DND-41 (cell line): Measurements from ENCODE around the gene NR6A1.

Experiments used
- ATAC-seq: fragments of 200-7000 bp; cut with Tn5 transposase; 3 replicates; pipeline ENCODE4 v1.9.1; 2021; ENCODE audit warnings: low read depth; ENCODE audit not compliant: insufficient read depth
- DNase-seq: peaks from one replicate; pipeline ENCODE4 v3.0.0-alpha.2; 2020
- H2AFZ ChIP-seq: 2 replicates; pipeline ENCODE4 v1.6.0; 2012; ENCODE audit warnings: low read depth, low read length
- H3K27ac ChIP-seq: 2 replicates; pipeline ENCODE4 v1.5.1; 2012; ENCODE audit warnings: low read length, inconsistent platforms
- H3K27me3 ChIP-seq: fragments of 200-600 bp; sonication (generic); 2 replicates; pipeline ENCODE4 v1.6.0; 2012; ENCODE audit warnings: low read length, mild to moderate bottlenecking, inconsistent platforms; ENCODE audit not compliant: insufficient read depth, poor library complexity
- H3K36me3 ChIP-seq: 2 replicates; pipeline ENCODE4 v1.5.1; 2012; ENCODE audit warnings: low read length, inconsistent platforms; ENCODE audit not compliant: insufficient read depth
- H3K4me1 ChIP-seq: 2 replicates; pipeline ENCODE4 v1.5.1; 2012; ENCODE audit warnings: mild to moderate bottlenecking, low read length; ENCODE audit not compliant: insufficient read depth
- H3K4me2 ChIP-seq: 2 replicates; pipeline ENCODE4 v1.6.0; 2012; ENCODE audit warnings: mild to moderate bottlenecking, moderate library complexity, low read length, inconsistent platforms; ENCODE audit not compliant: insufficient read depth
- H3K4me3 ChIP-seq, 2 experiments: fragments of 200-600 bp in 1 of 2; shearing (Covaris generic) in 1 of 2; 2 replicates each; pipeline ENCODE4 v1.5.1; 2012 to 2016; ENCODE audit warnings: inconsistent platforms in 2 of 2, low read length in 2 of 2, mild to moderate bottlenecking in 2 of 2, low read depth in 1 of 2, moderate library complexity in 1 of 2
- H3K79me2 ChIP-seq: 2 replicates; pipeline ENCODE4 v1.6.0; 2012; ENCODE audit warnings: low read length, inconsistent platforms; ENCODE audit not compliant: insufficient read depth
- H3K9ac ChIP-seq: 2 replicates; pipeline ENCODE4 v1.6.0; 2012; ENCODE audit warnings: low read depth, mild to moderate bottlenecking, inconsistent platforms, low read length, moderate library complexity
- H3K9me3 ChIP-seq: 2 replicates; pipeline ENCODE4 v1.5.1; 2012; ENCODE audit warnings: low read length, moderate library complexity, mild to moderate bottlenecking, inconsistent platforms; ENCODE audit not compliant: insufficient read depth, severe bottlenecking
- H4K20me1 ChIP-seq: 2 replicates; pipeline ENCODE4 v1.6.0; 2012; ENCODE audit warnings: low read length; ENCODE audit not compliant: insufficient read depth
- EZH2 ChIP-seq: IDR thresholded peaks from 3 replicates; pipeline ENCODE4 v1.6.1; 2012; ENCODE audit warnings: borderline replicate concordance, low read depth, mild to moderate bottlenecking, moderate library complexity, low read length, inconsistent platforms; ENCODE audit not compliant: severe bottlenecking
- TF ChIP-seq, protein P1 (sequence below): IDR thresholded peaks from 2 replicates; pipeline ENCODE4 v1.5.1; 2012; ENCODE audit warnings: borderline replicate concordance, low read length, moderate library complexity, mild to moderate bottlenecking; ENCODE audit not compliant: poor library complexity, severe bottlenecking; ENCODE audit errors: extremely low read depth

NR6A1 gene

DNA sequence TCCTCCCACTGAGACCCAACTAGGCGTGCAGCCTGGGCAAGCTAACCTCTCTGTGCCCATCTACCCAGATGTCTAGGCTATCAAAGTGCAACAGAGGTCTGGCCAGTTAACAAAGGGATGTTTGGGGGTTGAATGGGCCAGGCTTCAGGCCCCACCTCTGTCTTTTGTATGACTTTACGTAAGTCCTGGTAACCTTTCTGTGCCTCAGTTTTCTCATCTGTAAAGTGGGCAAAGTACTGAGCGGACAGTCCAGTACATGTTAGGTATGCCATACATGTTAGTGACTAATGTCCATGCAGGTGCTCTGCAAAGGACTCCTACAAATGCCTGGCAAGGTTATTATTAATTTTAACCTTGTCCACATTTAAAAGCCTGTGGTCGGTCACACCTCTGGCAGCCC is 277.9 kb downstream of the NR6A1 start:
- H3K9ac ChIP-seq, result no peak overlapping the region
- H3K4me2 ChIP-seq, result no peak overlapping the region
- H3K27ac ChIP-seq, result no peak overlapping the region
- no peak overlapping the region for H3K4me3 ChIP-seq
- no peaks in the 10 kb centered on the region for H3K36me3 ChIP-seq
- H3K9me3 ChIP-seq, result no peaks in the 10 kb centered on the region
- H2AFZ ChIP-seq, result no peak overlapping the region
- no peaks in the 10 kb centered on the region for H3K27me3 ChIP-seq
- H3K79me2 ChIP-seq, result no peaks in the 10 kb centered on the region
- ATAC-seq (no peak), DNase-seq (no peak)
- no peaks in the 10 kb centered on the region for H4K20me1 ChIP-seq
- TF ChIP-seq, protein P1, sequence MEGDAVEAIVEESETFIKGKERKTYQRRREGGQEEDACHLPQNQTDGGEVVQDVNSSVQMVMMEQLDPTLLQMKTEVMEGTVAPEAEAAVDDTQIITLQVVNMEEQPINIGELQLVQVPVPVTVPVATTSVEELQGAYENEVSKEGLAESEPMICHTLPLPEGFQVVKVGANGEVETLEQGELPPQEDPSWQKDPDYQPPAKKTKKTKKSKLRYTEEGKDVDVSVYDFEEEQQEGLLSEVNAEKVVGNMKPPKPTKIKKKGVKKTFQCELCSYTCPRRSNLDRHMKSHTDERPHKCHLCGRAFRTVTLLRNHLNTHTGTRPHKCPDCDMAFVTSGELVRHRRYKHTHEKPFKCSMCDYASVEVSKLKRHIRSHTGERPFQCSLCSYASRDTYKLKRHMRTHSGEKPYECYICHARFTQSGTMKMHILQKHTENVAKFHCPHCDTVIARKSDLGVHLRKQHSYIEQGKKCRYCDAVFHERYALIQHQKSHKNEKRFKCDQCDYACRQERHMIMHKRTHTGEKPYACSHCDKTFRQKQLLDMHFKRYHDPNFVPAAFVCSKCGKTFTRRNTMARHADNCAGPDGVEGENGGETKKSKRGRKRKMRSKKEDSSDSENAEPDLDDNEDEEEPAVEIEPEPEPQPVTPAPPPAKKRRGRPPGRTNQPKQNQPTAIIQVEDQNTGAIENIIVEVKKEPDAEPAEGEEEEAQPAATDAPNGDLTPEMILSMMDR, result no peak
- TF ChIP-seq EZH2, result no peak
- H3K4me1 ChIP-seq, result no peaks in the 10 kb centered on the region

DNA sequence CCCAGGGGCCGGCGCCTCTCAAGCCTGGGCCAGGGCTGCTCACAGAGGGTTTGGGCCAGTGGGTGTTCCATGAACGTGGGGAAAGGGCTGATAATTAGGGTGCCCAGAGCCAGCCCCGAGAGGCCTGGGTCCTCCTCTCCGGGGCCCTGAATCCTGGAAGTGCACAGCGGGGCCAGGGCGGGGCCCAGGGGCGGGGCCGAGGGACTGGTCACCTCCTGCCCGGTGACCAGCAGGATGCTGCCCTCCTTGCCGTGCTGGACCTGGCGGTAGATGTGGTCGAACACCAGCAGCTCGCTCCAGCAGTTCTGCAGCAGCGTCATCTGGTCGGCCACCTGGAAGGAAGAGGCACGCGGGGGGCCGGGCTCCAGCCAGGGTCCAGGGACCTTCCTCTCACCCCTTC is 278.3 kb downstream of the NR6A1 start:
- no peak for DNase-seq
- Histone ChIP-seq H2AFZ (no peak overlapping the region), H3K79me2 (no peaks in the 10 kb centered on the region), H3K9ac (no peak overlapping the region), H3K27ac (no peak overlapping the region), H4K20me1 (no peaks in the 10 kb centered on the region), H3K27me3 (no peaks in the 10 kb centered on the region), H3K4me1 (no peaks in the 10 kb centered on the region), H3K9me3 (no peaks in the 10 kb centered on the region), H3K4me3 (no peak overlapping the region), H3K4me2 (no peak overlapping the region), H3K36me3 (no peaks in the 10 kb centered on the region)
- no peak for ATAC-seq
- no peak for TF ChIP-seq EZH2
- TF ChIP-seq, protein P1, result no peak

DNA sequence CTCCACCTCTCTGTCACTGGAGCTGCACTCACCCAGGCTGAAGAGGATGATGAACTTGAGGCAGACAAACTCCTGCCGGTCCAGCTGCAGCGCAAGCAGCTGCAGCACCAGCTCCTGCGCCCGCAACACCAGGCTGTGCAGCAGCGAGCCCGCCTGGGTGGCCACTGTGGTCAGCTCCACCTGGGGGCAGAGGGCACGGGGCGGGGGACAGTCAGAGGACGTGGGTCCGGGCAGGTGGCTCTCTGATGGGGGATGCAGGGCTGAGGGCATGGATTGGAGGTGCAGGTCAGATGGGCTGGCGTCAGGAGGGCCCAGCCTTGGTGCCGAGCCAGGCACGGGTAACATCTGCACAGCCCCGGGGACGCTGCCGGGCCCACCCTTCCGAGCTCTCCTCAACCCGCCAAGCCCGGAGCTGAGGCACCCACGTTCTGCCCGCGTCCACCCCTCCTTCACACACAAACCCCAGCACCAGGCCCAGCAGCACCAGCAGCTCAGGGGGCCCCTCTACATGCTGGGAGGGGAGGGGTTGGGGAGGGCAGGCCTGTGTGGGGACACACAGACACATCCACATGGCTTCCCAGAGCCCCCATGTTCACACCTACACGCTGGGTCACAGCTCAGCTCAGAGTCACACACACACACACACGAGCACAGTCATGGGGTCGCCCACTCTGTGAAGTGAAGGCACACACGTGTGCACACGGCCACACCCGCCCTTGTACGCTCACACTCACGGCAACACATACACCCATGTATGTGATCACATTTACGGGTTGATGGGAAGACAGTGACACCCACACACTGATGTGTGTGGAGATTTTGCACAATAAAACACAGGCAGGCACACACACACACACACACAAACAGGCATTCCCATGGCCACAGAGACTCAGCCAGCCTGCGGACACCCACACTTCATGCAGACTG is 279.8 kb downstream of the NR6A1 start:
- no peak for TF ChIP-seq EZH2
- TF ChIP-seq, protein P1, result no peak
- H3K4me1 ChIP-seq, result no peaks in the 10 kb centered on the region
- H3K9me3 ChIP-seq, result no peaks in the 10 kb centered on the region
- DNase-seq (no peak), ATAC-seq (no peak)
- no peaks in the 10 kb centered on the region for H4K20me1 ChIP-seq
- no peak overlapping the region for H3K4me3 ChIP-seq
- no peak overlapping the region for H2AFZ ChIP-seq
- no peak overlapping the region for H3K27ac ChIP-seq
- H3K36me3 ChIP-seq, result no peaks in the 10 kb centered on the region
- H3K9ac ChIP-seq, result no peak overlapping the region
- no peaks in the 10 kb centered on the region for H3K27me3 ChIP-seq
- no peak overlapping the region for H3K4me2 ChIP-seq
- no peaks in the 10 kb centered on the region for H3K79me2 ChIP-seq
